ENCODE measurements around the gene DR1.

Gene DR1

GRCh38 chr1:93340090-93340489 lies 5.6 kb upstream of the DR1 start:
- H3K9ac ChIP-seq (ENCODE audit: low read length): no peak overlapping the region
- DNase-seq: peak in 1 of 2 donors; percentile 31
- no peak overlapping the region for H4K8ac ChIP-seq (ENCODE audit: low read depth, low read length)
- no peak overlapping the region for H3K14ac ChIP-seq (ENCODE audit: low read length)
- H3K4me1 ChIP-seq (ENCODE audit: control insufficient read depth in 1 of 2, insufficient read depth in 2 of 2, low read length in 2 of 2): peaks cover 0 to 4% of the 10 kb centered on the region in 2 experiments
- no peak overlapping the region for H2BK120ac ChIP-seq (ENCODE audit: insufficient read depth, low read length, poor library complexity)
- no peak overlapping the region for H2BK12ac ChIP-seq (ENCODE audit: low read length)
- no peak overlapping the region for H3K27ac ChIP-seq (ENCODE audit: low read depth, low read length)
- H3K4ac ChIP-seq (ENCODE audit: low read depth, low read length): no peak overlapping the region
- H3K79me1 ChIP-seq (ENCODE audit: low read length): no peaks in the 10 kb centered on the region
- H3K18ac ChIP-seq (ENCODE audit: low read length): no peak overlapping the region
- no peaks in the 10 kb centered on the region for H3K79me2 ChIP-seq (ENCODE audit: control insufficient read depth, insufficient read depth, low read length, poor library complexity)
- no peaks in the 10 kb centered on the region for H3K36me3 ChIP-seq (ENCODE audit: control insufficient read depth in 1 of 2, insufficient read depth in 2 of 2, low read length in 2 of 2)
- H2BK5ac ChIP-seq (ENCODE audit: low read depth, low read length, poor library complexity): no peak overlapping the region
- no peak overlapping the region for H2AK5ac ChIP-seq (ENCODE audit: low read length)
- H3K4me2 ChIP-seq (ENCODE audit: low read length): no peak overlapping the region
- H4K91ac ChIP-seq (ENCODE audit: low read depth, low read length): no peak overlapping the region
- H3K4me3 ChIP-seq (ENCODE audit: low read depth, low read length): no peak overlapping the region
- H3K9me3 ChIP-seq (ENCODE audit: insufficient read depth, low read depth, low read length): no peaks in the 10 kb centered on the region
- H3K27me3 ChIP-seq (ENCODE audit: insufficient read depth, low read length): no peaks in the 10 kb centered on the region
- no peak overlapping the region for H4K12ac ChIP-seq (ENCODE audit: low read depth, low read length)
- no peak overlapping the region for H3K23ac ChIP-seq (ENCODE audit: low read length)
- H2AFZ ChIP-seq (ENCODE audit: insufficient read depth, low read length, poor library complexity): no peak overlapping the region

GRCh38 chr1:93344484-93344883 lies 1.2 kb upstream of the DR1 start:
- WGBS (ENCODE audit: extremely low coverage, insufficient coverage, insufficient read length): no CpG with 5 or more reads among the region's 6 CpGs
- DNase-seq: no peak
- Histone ChIP-seq H3K4me2 (ENCODE audit: low read length) (no peak overlapping the region), H3K36me3 (ENCODE audit: control insufficient read depth in 1 of 2, insufficient read depth in 2 of 2, low read length in 2 of 2) (no peaks in the 10 kb centered on the region), H3K18ac (ENCODE audit: low read length) (no peak overlapping the region), H3K14ac (ENCODE audit: low read length) (no peak overlapping the region), H3K4me1 (ENCODE audit: control insufficient read depth in 1 of 2, insufficient read depth in 2 of 2, low read length in 2 of 2) (no peaks in the 10 kb centered on the region), H3K9ac (ENCODE audit: low read length) (no peak overlapping the region), H2AK5ac (ENCODE audit: low read length) (no peak overlapping the region), H2AFZ (ENCODE audit: insufficient read depth, low read length, poor library complexity) (no peak overlapping the region), H2BK12ac (ENCODE audit: low read length) (no peak overlapping the region), H3K23ac (ENCODE audit: low read length) (no peak overlapping the region), H3K79me2 (ENCODE audit: control insufficient read depth, insufficient read depth, low read length, poor library complexity) (peaks cover 14% of the 10 kb centered on the region), H3K4ac (ENCODE audit: low read depth, low read length) (no peak overlapping the region), H3K79me1 (ENCODE audit: low read length) (peaks cover 14% of the 10 kb centered on the region), H2BK120ac (ENCODE audit: insufficient read depth, low read length, poor library complexity) (no peak overlapping the region), H3K4me3 (ENCODE audit: low read depth, low read length) (no peak overlapping the region), H4K12ac (ENCODE audit: low read depth, low read length) (no peak overlapping the region), H4K91ac (ENCODE audit: low read depth, low read length) (no peak overlapping the region), H2BK5ac (ENCODE audit: low read depth, low read length, poor library complexity) (no peak overlapping the region), H3K9me3 (ENCODE audit: insufficient read depth, low read depth, low read length) (no peaks in the 10 kb centered on the region), H4K8ac (ENCODE audit: low read depth, low read length) (no peak overlapping the region), H3K27ac (ENCODE audit: low read depth, low read length) (no peak overlapping the region), H3K27me3 (ENCODE audit: insufficient read depth, low read length) (no peaks in the 10 kb centered on the region)

GRCh38 chr1:93344886-93345632 lies 648 bp upstream of the DR1 start:
- Histone ChIP-seq H4K12ac (ENCODE audit: low read depth, low read length) (peak overlapping the region; percentile 78), H3K14ac (ENCODE audit: low read length) (peak overlapping the region; percentile 76), H3K36me3 (ENCODE audit: control insufficient read depth in 1 of 2, insufficient read depth in 2 of 2, low read length in 2 of 2) (no peaks in the 10 kb centered on the region), H2BK120ac (ENCODE audit: insufficient read depth, low read length, poor library complexity) (peak overlapping the region; percentile 56), H3K4ac (ENCODE audit: low read depth, low read length) (peak overlapping the region; percentile 50), H3K18ac (ENCODE audit: low read length) (peak overlapping the region; percentile 81), H2BK12ac (ENCODE audit: low read length) (no peak overlapping the region), H4K8ac (ENCODE audit: low read depth, low read length) (peak overlapping the region; percentile 95), H3K4me2 (ENCODE audit: low read length) (peak overlapping the region; percentile 75), H2AFZ (ENCODE audit: insufficient read depth, low read length, poor library complexity) (peak overlapping the region; percentile 62), H3K27me3 (ENCODE audit: insufficient read depth, low read length) (no peaks in the 10 kb centered on the region), H3K4me1 (ENCODE audit: control insufficient read depth in 1 of 2, insufficient read depth in 2 of 2, low read length in 2 of 2) (no peaks in the 10 kb centered on the region), H4K91ac (ENCODE audit: low read depth, low read length) (peak overlapping the region; percentile 90), H2BK5ac (ENCODE audit: low read depth, low read length, poor library complexity) (peak overlapping the region; percentile 77), H3K9ac (ENCODE audit: low read length) (peak overlapping the region; percentile 92), H3K4me3 (ENCODE audit: low read depth, low read length) (peak overlapping the region; percentile 99), H2AK5ac (ENCODE audit: low read length) (peak overlapping the region; percentile 65), H3K79me2 (ENCODE audit: control insufficient read depth, insufficient read depth, low read length, poor library complexity) (peaks cover 14% of the 10 kb centered on the region), H3K27ac (ENCODE audit: low read depth, low read length) (peak overlapping the region; percentile 98), H3K9me3 (ENCODE audit: insufficient read depth, low read depth, low read length) (no peaks in the 10 kb centered on the region), H3K23ac (ENCODE audit: low read length) (no peak overlapping the region), H3K79me1 (ENCODE audit: low read length) (peaks cover 14% of the 10 kb centered on the region)
- peak in 1 of 2 donors; percentile 39 for DNase-seq
- no CpG with 5 or more reads among the region's 12 CpGs for WGBS (ENCODE audit: extremely low coverage, insufficient coverage, insufficient read length)

GRCh38 chr1:93346421-93346993 lies 800 bp downstream of the DR1 start:
- Histone ChIP-seq H3K23ac (ENCODE audit: low read length) (no peak overlapping the region), H2BK12ac (ENCODE audit: low read length) (no peak overlapping the region), H3K27ac (ENCODE audit: low read depth, low read length) (peak overlapping the region; percentile 98), H3K9ac (ENCODE audit: low read length) (peak overlapping the region; percentile 94), H3K4ac (ENCODE audit: low read depth, low read length) (peak overlapping the region; percentile 77), H4K12ac (ENCODE audit: low read depth, low read length) (peak overlapping the region; percentile 96), H4K91ac (ENCODE audit: low read depth, low read length) (peak overlapping the region; percentile 90), H3K4me2 (ENCODE audit: low read length) (peak overlapping the region; percentile 75), H2AK5ac (ENCODE audit: low read length) (peak overlapping the region; percentile 15), H2AFZ (ENCODE audit: insufficient read depth, low read length, poor library complexity) (peak overlapping the region; percentile 95), H3K4me3 (ENCODE audit: low read depth, low read length) (peak overlapping the region; percentile 99), H3K4me1 (ENCODE audit: control insufficient read depth in 1 of 2, insufficient read depth in 2 of 2, low read length in 2 of 2) (no peaks in the 10 kb centered on the region), H3K9me3 (ENCODE audit: insufficient read depth, low read depth, low read length) (no peaks in the 10 kb centered on the region), H3K27me3 (ENCODE audit: insufficient read depth, low read length) (no peaks in the 10 kb centered on the region), H3K18ac (ENCODE audit: low read length) (peak overlapping the region; percentile 99), H3K36me3 (ENCODE audit: control insufficient read depth in 1 of 2, insufficient read depth in 2 of 2, low read length in 2 of 2) (no peaks in the 10 kb centered on the region), H2BK120ac (ENCODE audit: insufficient read depth, low read length, poor library complexity) (peak overlapping the region; percentile 95), H3K14ac (ENCODE audit: low read length) (peak overlapping the region; percentile 98), H2BK5ac (ENCODE audit: low read depth, low read length, poor library complexity) (peak overlapping the region; percentile 77), H4K8ac (ENCODE audit: low read depth, low read length) (peak overlapping the region; percentile 95), H3K79me2 (ENCODE audit: control insufficient read depth, insufficient read depth, low read length, poor library complexity) (peaks cover 17% of the 10 kb centered on the region), H3K79me1 (ENCODE audit: low read length) (peaks cover 14% of the 10 kb centered on the region)
- no CpG with 5 or more reads among the region's 22 CpGs for WGBS (ENCODE audit: extremely low coverage, insufficient coverage, insufficient read length)
- peak; percentile 24 to 53 for DNase-seq
